ENCODE measurements around the gene TUBA8. TPM values are rescaled to one million over a fixed set of nuclear protein-coding genes. Genes with fewer than 3 reads are reported as not detected.
"Not testable (repeated sequence)": the region's sequence is repeated elsewhere in the genome, so short reads cannot be mapped to it uniquely, and the experiment has no call there.

Gene TUBA8
- total RNA-seq, 1 donor from 2014 or later, result 1.9 TPM

DNA sequence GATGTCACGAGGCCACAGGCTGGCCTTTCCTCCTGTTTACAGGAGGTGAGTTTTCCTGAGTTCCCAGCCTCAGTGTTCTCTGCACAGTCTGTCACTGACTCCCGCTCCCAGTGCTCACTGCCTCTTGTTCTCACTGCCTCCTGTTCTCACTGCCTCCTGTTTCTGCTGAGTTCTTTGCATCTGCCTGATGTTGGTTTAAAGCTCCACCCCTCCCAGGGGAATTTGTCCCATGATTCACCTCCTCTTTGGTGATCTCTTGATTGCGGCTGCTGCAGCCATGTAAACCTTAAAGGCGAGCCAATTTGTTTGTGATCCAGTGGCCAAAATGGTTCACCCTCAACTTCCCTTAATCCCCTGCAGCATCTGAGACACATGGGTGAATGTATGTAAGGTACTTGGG lies 6.0 kb upstream of the TUBA8 start:
- intact Hi-C loops (cut with micrococcal nuclease), result no loop called here

DNA sequence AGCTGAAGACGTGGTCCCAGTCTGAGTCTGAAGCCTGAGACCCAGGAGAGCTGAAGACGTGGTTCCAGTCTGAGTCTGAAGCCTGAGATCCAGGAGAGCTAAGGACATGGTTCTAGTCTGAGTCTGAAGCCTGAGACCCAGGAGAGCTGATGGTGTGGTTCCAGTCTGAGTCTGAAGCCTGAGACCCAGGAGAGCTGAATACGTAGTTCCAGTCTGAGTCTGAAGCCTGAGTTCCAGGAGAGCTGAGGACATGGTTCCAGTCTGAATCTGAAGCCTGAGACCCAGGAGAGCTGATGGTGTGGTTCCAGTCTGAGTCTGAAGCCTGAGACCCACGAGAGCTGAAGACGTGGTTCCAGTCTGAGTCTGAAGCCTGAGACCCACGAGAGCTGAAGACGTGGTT lies 4.6 kb upstream of the TUBA8 start:
- intact Hi-C loops (cut with micrococcal nuclease), result not testable (repeated sequence)

DNA sequence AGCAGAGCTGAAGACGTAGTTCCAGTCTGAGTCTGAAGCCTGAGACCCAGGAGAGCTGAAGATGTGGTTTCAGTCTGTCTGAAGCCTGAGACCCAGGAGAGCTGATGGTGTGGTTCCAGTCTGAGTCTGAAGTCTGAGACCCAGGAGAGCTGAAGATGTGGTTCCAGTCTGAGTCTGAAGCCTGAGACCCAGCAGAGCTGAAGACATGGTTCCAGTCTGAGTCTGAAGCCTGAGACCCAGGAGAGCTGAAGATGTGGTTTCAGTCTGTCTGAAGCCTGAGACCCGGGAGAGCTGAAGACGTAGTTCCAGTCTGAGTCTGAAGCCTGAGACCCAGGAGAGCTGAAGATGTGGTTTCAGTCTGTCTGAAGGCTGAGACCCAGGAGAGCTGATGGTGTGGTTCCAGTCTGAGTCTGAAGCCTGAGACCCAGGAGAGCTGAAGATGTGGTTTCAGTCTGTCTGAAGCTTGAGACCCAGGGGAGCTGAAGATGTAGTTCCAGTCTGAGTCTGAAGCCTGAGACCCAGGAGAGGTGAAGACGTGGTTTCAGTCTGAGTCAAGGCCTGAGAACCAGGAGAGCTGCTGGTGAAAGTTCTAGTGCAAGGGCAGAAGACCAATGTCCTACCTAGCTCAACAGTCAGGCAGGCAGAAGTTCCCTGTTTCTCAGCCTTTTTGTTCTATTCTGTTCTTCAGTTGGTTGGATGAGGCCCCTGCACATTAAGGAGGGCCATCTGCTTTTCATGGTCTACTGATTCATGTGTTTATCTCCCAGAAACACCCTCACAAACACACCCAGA lies 3.9 kb upstream of the TUBA8 start:
- intact Hi-C loops (cut with micrococcal nuclease), result not testable (repeated sequence)

DNA sequence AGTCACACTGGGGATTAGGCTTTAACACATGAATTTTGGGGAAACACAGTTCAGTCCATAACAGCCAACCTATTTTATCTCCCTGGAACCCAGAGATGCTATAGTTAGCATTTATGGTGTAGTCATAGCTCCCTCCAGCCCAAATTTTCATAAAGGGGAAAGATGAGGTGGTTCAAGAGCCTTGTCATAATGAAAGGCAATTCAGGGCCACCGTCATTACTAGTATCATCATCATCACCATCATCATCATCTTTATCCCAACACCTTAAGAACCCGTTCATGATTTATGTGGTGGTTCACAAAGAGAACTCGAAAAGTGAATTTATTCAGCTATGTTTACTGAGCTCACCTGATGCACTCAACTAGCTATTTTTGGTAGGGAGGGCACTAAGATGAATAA lies 2.4 kb upstream of the TUBA8 start:
- intact Hi-C loops (cut with micrococcal nuclease), result no loop called here

DNA sequence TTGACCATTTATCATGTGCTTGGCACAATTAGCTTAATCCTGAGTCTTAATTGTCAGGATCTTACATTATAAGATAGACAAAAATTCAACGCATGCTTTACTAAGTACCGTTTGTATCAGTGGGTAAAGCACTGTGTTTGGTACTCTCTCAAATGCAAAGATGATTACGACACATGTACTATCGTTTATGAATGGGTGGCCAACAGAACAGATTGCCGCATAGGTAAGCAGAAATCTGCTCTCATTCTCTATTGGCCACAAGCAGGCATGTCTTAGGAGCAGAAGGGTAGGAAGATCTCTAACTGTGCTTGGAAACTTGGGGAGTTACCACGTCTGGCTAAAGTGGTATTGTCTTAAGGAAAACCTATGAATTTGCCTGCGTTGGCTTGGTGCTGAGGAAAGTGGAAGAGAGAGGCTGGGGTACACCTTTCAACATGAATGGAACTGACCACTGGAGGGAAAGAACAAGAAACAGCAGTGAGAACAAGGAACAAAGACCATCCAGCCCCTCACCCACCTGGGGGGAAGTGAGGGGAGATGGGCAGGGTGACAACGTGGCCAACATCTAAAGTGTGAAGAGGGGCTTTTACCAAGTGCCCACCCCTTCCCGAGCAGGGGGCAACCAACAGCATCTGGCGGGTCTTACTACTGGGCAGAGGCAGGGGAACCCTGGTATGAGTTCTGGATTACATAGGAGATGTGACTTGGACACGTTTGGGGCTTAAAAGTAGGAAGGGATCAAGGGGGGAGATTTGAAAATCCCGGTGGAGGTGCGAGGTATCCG lies 1.0 kb upstream of the TUBA8 start:
- intact Hi-C loops (cut with micrococcal nuclease), result no loop called here

DNA sequence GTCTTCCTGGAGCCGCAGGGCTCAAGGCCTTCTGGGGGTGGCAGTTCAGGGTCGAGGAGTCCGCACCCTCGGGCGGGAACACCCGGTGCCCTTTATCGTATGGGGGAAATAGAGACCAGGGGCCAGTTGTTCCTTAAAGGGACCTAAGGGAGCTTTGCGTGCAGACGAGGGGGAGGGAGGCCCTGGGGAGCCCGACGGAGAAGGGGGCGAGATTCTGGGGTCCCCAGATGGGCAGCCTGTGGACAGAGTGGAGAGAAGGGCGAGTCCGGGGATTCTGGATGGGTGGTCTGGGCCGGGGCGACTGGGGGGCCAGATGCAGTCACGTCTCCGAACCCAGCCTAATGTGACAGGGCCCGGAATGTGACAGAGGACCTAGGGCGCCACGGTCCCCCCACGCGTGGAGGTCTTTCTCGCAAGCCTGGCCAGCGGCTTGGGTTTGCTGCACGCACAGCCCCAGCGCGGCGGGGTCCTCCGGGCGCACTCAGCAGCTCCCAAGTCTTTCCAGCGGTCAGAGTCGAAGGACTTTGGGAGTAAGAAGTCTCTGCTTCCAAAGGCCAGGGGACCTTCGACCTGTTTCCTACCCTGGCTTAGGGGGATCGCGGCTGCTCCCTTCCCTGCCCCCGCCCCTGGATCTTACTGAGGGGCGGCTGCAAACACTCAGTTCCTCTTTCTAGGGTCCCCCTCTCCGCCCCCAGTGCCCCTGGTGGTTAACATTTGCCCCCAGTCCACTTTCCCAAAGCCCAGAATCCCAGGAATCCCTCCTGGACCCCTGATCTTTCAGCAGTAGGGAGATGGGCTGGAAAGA lies 547 bp downstream of the TUBA8 start:
- intact Hi-C loops (cut with micrococcal nuclease), result no loop called here

DNA sequence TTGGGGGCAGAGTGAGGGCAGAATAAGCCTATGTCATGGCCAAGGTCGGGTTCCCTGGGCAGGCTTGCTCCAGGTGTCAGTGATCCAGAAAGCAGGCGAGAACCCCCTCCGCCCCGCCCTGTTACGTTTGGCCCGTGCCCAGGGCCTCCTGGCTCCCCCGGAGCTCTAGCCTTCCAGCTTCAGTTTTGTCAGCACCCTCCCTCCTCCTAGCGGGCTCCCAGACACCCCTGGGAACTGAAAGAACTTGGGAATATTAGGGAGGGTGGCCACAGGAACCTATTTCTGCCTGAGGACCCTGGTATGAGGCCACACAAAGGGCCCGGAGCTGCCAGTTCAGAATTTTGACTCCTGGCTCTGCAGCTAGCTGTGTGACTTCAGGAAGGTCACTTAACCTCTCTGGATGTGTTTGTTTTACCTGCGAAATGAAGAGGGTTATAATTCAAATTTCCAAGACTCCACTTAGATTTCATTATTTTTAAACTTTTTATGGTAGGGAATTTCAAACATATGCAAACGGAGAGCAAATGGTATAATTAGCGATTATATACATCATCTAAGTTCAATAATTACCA lies 1.2 kb downstream of the TUBA8 start:
- intact Hi-C loops (cut with micrococcal nuclease), result no loop called here

DNA sequence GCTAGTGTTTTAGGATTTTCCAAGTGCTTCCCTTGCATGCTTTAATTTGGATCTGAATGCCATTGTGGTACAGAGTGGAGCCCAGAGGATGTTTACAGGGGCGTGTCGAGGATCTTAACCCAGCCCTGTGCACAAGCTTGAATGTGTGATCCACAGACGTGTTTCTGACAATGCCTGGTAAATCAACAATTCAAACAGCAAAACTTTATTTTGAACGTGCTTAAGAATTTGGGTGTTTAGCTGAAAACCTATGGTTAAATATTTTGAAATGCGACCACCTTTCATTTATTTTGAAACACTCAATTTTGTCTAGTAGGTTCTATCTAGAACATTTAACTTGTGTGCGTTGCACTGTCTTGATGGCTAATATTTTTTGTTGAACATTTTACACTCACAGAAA lies 1.8 kb downstream of the TUBA8 start:
- intact Hi-C loops (cut with micrococcal nuclease), result no loop called here

DNA sequence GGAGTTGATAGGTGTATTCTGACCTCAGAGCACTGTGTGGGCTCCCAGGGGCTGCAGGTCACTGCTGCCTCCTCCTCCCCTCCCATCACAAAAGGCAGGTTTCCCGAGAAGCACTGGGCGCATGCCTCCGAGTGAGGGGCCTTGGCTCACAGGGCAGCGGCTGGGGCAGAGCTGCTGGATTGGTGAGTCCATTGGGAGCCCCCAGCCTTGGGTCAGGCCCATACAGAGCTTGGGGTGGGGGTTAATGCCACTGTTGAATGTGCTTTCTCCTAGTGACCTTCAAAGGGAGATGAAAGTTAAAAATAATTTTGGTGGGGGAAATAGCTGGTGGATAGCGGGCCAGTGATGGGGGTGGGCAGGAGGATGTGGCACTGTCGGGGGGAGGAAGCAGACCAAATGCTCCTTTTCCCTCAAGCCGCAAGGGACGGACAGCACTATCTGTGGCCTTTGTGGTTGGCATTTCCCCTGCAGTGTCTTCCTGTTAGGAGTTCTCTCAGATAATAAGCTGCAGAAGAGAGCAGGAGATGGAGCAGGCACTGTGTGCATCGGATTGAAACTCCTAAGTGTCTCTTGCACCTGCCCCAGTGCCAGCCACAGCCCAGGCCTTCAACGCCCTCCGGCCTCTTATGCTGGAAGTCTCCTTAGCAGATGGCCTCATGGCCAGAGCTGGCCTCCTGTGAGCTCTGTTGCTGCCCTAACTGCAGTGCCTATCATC lies 3.2 kb downstream of the TUBA8 start:
- intact Hi-C loops (cut with micrococcal nuclease), result no loop called here

DNA sequence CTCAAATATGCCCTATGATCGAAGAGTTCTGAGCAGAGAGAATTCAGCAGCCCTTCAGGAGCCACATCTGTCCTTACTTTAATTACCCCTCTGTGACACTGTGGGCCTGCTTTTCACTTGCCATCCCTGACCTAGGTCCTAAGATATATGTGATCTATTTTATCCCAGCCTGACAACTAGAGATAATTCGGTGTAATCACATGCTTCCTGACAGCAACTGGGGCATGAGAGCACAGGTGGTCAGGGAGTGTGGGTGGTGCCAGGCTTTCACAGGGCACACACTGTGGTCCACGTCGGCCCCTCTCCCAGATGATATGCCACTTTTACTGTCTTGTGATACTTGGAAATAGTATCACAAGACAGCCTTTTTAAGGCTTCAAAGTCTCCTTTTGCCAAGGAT lies 3.9 kb downstream of the TUBA8 start:
- intact Hi-C loops (cut with micrococcal nuclease), result no loop called here

DNA sequence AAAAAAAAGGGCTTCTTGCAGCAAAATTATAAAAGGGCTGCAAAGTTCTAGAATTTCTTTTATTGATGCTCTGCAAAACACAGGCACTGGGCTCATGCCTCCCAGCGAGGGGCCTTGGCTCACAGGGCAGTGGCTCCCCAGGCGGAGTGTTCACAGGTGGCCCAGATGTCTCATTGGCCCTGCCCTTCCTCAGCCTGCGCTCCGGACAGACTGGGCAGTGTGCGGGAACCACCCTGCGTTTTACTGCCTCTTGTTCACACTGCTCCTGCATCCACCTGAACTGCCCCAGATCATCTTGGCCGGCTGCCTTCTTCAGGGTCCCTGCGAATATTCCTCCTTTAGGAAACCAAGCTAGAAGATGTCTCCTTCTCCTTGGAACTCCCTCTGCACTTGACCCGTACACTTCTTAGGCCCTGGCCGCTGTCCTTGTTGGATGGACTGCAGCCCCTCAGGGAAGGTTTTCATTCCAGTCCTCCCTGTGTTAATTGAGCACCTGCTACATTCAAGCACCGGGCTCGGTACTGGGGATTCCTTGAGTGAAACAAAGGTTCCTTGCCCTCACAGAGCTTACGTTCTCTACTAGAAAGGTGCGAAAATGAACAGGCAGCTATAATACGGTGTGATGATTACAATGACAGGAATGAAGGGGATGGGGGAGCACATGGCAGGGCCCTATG lies 4.5 kb downstream of the TUBA8 start:
- intact Hi-C loops (cut with micrococcal nuclease), result no loop called here

DNA sequence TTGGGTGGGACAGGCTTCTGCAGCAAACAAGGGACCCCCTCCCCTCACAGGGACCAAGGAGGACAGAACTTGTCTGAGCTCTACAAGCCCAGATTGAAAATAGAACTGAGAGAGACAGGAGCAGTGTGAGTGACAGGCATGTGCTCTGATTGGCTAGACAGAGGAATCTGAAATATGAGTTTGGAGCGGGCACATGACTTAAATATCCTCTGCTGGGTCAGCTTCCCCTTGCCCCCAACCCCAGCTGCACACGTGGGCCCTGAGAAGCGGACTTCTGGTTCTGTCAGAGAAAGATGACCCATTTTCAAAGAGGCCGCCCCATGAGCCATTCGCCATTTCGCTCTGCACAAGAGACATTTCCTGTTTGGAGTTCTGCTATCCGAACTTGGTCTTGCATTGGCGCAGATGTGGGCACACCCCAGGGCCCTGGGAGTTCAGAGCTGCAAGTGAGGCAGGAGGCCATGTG lies 5.3 kb downstream of the TUBA8 start:
- intact Hi-C loops (cut with micrococcal nuclease), result no loop called here

DNA sequence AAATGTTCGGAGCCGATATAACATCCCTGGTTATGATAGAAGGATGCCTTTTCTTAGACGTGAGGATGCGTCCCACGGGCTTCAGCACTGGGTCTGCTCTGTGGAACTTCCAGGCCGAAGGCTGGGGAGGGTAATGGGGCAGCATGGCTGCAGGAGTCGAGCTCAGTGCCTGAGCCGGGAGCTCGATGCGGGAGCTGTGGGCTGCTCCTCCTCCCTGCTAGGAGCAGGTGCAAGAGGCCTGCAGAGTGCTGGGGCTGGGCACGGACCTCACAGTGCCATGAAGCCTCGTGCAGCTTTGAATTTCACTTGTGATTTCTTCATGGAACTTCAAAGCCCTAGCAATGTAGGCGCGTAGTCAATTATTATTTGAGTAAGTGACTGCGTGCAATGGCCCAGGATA lies 6.0 kb downstream of the TUBA8 start:
- intact Hi-C loops (cut with micrococcal nuclease), result no loop called here

DNA sequence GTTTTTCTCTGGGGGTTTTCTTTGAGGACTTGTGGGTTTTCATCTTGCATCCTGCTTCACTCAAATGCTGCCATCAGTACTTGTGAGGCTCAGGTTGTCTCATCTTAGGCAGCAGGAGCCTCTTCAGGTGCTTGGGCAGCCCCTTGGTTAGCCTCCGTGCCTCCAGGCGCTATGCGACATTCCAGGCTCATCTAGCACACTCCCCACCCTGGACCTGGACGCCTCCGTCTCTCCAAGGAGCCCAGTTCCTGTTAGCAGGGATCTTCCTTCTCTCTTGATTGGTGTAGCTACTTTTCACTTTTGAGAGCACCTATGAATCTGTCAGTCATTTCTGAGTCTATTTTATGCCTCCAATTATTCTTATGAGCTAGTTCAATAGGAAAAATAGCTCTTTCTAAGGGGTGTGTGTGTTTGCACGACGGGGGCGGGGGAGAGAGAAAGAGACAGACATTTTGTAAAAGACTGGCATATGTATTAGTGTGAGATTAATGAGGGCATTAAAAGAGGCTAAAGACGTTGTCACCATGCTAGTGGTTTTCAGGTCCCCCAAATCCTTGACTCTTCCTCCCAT lies 7.8 kb downstream of the TUBA8 start:
- intact Hi-C loops (cut with micrococcal nuclease), result no loop called here

DNA sequence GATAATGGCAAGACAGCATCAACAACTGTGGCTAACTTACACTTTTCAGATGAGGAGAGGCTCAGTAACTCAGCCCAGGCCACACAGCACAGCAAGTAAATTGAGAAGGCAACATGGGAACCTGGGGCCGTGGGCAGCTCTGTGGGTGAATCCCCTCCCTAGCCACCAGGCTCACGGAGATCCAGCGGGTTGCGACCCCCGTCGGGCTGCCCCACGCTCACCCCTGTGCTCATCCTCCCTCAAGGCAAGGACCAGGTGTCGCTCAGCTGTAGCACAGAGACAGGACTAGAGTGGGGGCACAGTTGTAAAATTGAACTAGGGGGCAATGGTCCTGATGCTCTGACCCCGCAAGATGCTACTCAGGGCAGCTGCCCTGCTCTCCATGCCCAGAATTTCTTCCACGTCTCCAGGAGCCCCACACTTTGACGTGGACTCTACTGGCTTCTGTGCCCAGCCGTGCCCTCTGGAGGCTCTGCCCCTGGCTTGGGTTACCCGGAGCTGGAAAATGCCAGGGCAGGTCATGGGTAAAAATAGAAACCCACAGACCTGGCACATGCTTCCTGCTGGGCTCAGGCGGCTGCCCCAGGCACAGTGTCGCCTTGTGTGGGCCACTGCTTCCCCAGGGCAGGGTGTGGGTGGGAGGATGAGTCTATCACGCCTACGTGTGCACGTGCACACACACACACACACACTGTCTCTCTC lies 9.0 kb downstream of the TUBA8 start:
- intact Hi-C loops (cut with micrococcal nuclease), result no loop called here

DNA sequence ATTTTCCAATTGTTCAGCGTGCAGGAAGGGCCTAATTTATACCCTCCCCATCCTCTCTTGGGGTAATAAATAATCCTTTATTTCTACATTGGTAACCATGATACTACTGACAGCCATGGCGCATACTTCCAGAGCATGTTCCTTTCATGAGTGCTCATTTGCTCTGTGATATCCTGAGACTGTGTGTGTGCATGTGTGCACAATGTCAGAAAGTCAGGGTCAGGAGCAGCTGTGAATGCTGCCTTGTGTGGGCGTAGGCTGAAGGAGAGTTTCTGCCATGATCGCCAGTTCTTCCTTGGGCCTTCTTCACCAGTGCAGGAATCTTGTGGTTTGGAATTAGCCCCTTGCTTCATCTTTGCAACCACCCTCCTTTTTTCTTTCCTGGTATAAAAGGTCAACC lies 10.2 kb downstream of the TUBA8 start:
- intact Hi-C loops (cut with micrococcal nuclease), result no loop called here

DNA sequence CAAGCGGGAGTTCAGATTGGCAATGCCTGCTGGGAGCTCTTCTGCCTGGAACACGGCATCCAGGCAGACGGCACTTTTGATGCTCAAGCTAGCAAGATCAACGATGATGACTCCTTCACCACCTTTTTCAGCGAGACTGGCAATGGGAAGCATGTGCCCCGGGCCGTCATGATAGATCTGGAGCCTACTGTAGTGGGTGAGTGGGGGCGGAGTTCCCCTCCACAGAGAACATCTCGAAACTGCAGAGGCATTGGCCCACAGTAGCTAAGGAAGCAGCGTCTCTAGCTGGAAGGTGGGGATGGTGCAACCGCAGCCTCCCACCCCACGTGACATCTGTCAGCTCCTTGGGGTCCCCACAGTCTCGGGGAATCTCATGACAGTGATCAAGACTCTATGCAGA lies 10.9 kb downstream of the TUBA8 start:
- intact Hi-C loops (cut with micrococcal nuclease), result no loop called here

DNA sequence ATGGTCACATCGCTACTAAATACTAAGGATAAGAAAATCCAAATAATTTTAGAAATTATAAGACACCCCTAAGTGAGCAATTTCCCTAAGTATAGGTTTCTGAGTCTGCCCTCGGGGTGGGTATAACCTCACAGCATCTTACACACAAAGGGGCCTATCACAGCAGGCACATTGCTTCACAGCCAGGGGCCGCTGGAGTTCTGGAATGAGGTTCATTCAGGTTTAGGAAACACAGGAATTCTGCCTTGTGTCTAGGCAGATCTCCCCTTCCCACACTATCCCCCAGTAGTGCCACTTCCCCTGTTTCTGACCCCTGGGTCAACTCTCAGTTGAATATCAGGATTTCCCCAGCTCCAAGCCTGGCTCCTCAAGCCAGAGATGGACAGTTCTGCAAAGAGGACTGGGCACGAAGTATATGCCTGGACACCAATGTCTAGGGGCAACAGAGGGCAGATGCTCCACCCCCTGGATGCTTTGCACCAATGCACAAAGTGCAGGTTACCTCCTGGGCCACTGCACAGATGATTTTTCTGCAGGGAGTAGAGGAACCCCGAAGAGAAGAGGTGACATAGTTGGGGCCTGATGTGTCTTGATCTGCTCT lies 11.4 kb downstream of the TUBA8 start:
- intact Hi-C loops (cut with micrococcal nuclease), result no loop called here

DNA sequence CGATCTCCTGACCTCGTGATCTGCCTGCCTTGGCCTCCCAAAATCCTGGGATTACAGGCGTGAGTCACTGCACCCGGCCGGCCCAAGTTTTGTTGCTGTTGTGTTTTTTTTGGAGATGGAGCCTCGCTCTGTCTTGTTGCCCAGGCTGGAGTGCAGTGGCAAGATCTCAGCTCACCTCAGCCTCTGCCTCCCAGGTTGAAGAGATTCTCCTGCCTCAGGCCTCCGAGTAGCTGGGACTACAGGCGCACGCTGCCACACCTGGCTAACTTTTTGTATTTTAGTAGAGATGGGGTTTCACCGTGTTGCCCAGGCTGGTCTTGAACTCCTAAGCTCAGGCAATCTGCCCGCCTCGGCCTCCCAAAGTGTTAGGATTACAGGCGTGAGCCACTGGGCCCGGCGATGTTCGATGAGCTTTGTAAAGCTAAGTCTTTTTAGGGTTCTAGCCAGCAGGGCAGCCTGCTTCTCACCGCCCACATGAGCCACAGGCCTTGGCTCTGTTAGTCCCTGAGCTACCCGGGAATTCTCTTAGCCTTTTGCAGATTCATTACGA lies 12.9 kb downstream of the TUBA8 start:
- intact Hi-C loops (cut with micrococcal nuclease), result not testable (repeated sequence)
